NCI-H146 (cell line): ENCODE results near the gene MANBA.
"Not testable (repeated sequence)": the region's sequence is repeated elsewhere in the genome, so short reads cannot be mapped to it uniquely, and the experiment has no call there.

Source experiments
- DNase-seq: peaks from one replicate; lab custom pipeline; 2025; lab: John Stamatoyannopoulos, UW

The MANBA gene

GRCh38 chr4:102722740-102723139 is 38.0 kb downstream of the MANBA start:
- no peak for DNase-seq

GRCh38 chr4:102718833-102719575 is 41.8 kb downstream of the MANBA start:
- not testable (repeated sequence) for DNase-seq

GRCh38 chr4:102717448-102718092 is 43.2 kb downstream of the MANBA start:
- DNase-seq: no peak

GRCh38 chr4:102715057-102715456 is 45.7 kb downstream of the MANBA start:
- no peak for DNase-seq

GRCh38 chr4:102713774-102714173 is 47.0 kb downstream of the MANBA start:
- not testable (repeated sequence) for DNase-seq

GRCh38 chr4:102713096-102713495 is 47.7 kb downstream of the MANBA start:
- no peak for DNase-seq

- DNase-seq: no peak
Measured at GRCh38 chr4:102710986-102711385, 49.8 kb downstream of the MANBA start.

GRCh38 chr4:102709060-102709459 is 51.7 kb downstream of the MANBA start:
- not testable (repeated sequence) for DNase-seq

- no peak for DNase-seq
Measured at GRCh38 chr4:102707150-102707549, 53.6 kb downstream of the MANBA start.

- DNase-seq: no peak
Measured at GRCh38 chr4:102705391-102705935, 55.3 kb downstream of the MANBA start.

- no peak for DNase-seq
Measured at GRCh38 chr4:102696758-102697157, 64.0 kb downstream of the MANBA start.

- DNase-seq: no peak
Measured at GRCh38 chr4:102694791-102695190, 66.0 kb downstream of the MANBA start.

- no peak for DNase-seq
Measured at GRCh38 chr4:102693861-102694260, 66.9 kb downstream of the MANBA start.

- DNase-seq: no peak
Measured at GRCh38 chr4:102693262-102693850, 67.4 kb downstream of the MANBA start.

GRCh38 chr4:102692474-102692873 is 68.3 kb downstream of the MANBA start:
- DNase-seq: no peak

- DNase-seq: no peak
Measured at GRCh38 chr4:102687982-102688433, 72.8 kb downstream of the MANBA start.

- no peak for DNase-seq
Measured at GRCh38 chr4:102687373-102687981, 73.3 kb downstream of the MANBA start.

- no peak for DNase-seq
Measured at GRCh38 chr4:102685768-102686167, 75.0 kb downstream of the MANBA start.

GRCh38 chr4:102684610-102685052 is 76.1 kb downstream of the MANBA start:
- no peak for DNase-seq

GRCh38 chr4:102683881-102684609 is 76.7 kb downstream of the MANBA start:
- DNase-seq: no peak

GRCh38 chr4:102678695-102679335 is 82.0 kb downstream of the MANBA start:
- no peak for DNase-seq
